Body of pancreas (tissue), 4 donors: ENCODE measurements around the gene ZNF10. TPM values are rescaled to one million over a fixed set of nuclear protein-coding genes. Genes with fewer than 3 reads are reported as not detected.

Experiments
- ATAC-seq: fragments of 150-250 bp; one replicate; pipeline ENCODE4 v1.9.1; 2016
- DNase-seq, 4 donors: peaks; one replicate each; pipeline ENCODE4 v3.0.0-alpha.2; 2019
- H3K27ac ChIP-seq, 4 donors: fragments of 200-600 bp; sonication (generic); 1 replicate in 3 of 4; 2 replicates in 1 of 4; pipeline versions ENCODE4 v1.5.1 to v1.6.1; 2016 to 2019; ENCODE audit warnings: mild to moderate bottlenecking in 1 of 4, mixed read lengths in 1 of 4, moderate library complexity in 1 of 4
- H3K27me3 ChIP-seq, 2 donors: fragments of 200-600 bp; sonication (generic); one replicate each; pipeline ENCODE4 v1.6.0; 2016; ENCODE audit warnings: mild to moderate bottlenecking in 1 of 2
- H3K36me3 ChIP-seq, 2 donors: fragments of 200-600 bp; sonication (generic); replicated peaks in 1 of 2; 2 replicates each; pipeline ENCODE4 v1.5.1; 2016; ENCODE audit warnings: low read depth in 2 of 2; ENCODE audit not compliant: insufficient read depth in 1 of 2
- H3K4me1 ChIP-seq: fragments of 200-600 bp; sonication (generic); one replicate; pipeline ENCODE4 v1.6.0; 2016
- H3K4me3 ChIP-seq, 2 donors: fragments of 200-600 bp; sonication (generic); 1 replicate in 1 of 2; 2 replicates in 1 of 2; pipeline ENCODE4 v1.5.1; 2016 to 2019
- H3K9me3 ChIP-seq, 3 donors: fragments of 200-600 bp; sonication (generic); 1 replicate in 2 of 3; 2 replicates in 1 of 3; pipeline ENCODE4 v1.5.1; 2016
- CTCF ChIP-seq, 7 experiments: fragments of 450-650 bp in 4 of 7; fragments of 200-600 bp in 3 of 7; sonication (generic) in 3 of 7; IDR thresholded peaks; one replicate each; pipeline ENCODE4 v1.5.1; 2016 to 2019; ENCODE audit warnings: antibody characterized with exemption in 7 of 7
- POLR2A ChIP-seq, 3 donors: fragments of 450-650 bp; IDR thresholded peaks; one replicate each; pipeline ENCODE4 v1.6.1; 2016; ENCODE audit warnings: antibody characterized with exemption in 3 of 3, mild to moderate bottlenecking in 2 of 3
- WGBS, 2 donors: methylation state at CpG; one replicate each; pipeline ENCODE4 v1.1.5; 2017; 5-methylcytosine and 5-hydroxymethylcytosine counted together
- intact Hi-C: fragments of 100-400 bp; cut with DNase I; formaldehyde crosslinking; loops from one replicate; pipeline ENCODE4 v1.15.1; 2023
- total RNA-seq, 2 donors: library from RNA; depleted of rRNA; stranded (reverse); fragments of >200 nt; gene quantifications; one replicate each; pipeline ENCODE4 v1.1.0, GENCODE V29; 2016

The ZNF10 gene
- total RNA-seq, 2 donors from 2014 or later: 12.9 to 18.2 TPM

- intact Hi-C loops: no loop called here
Observed at GRCh38 chr12:133106253-133106652, 24.2 kb upstream of the ZNF10 start.

GRCh38 chr12:133107121-133107520 lies 23.3 kb upstream of the ZNF10 start:
- DNase-seq (no peak), ATAC-seq (no peak)
- Histone ChIP-seq H3K4me3 (no peak overlapping the region), H3K36me3 (peaks cover 24 to 38% of the 10 kb centered on the region in 2 donors), H3K27ac (no peak overlapping the region), H3K27me3 (no peaks in the 10 kb centered on the region), H3K4me1 (no peaks in the 10 kb centered on the region), H3K9me3 (peaks cover 0 to 89% (median 16%) of the 10 kb centered on the region in 3 donors)
- intact Hi-C loops: no loop called here
- no peak for TF ChIP-seq POLR2A (IDR thresholded peaks at IDR 0.05)
- WGBS, 2 donors: 100% methylated on average over 1 of the region's 1 CpG

More at GRCh38 chr12:133106253-133106652, 24.2 kb upstream of the ZNF10 start:
- ATAC-seq (no peak), DNase-seq (no peak)
- Histone ChIP-seq H3K27ac (no peak overlapping the region), H3K9me3 (peaks cover 0 to 96% (median 16%) of the 10 kb centered on the region in 3 donors), H3K4me3 (no peak overlapping the region), H3K4me1 (no peaks in the 10 kb centered on the region), H3K27me3 (no peaks in the 10 kb centered on the region), H3K36me3 (peaks cover 26 to 46% of the 10 kb centered on the region in 2 donors)
- 97 to 99% methylated on average over 5 of the region's 5 CpGs for WGBS, 2 donors
- no peak for TF ChIP-seq CTCF (IDR thresholded peaks at IDR 0.05)
- no peak for TF ChIP-seq POLR2A (IDR thresholded peaks at IDR 0.05)

GRCh38 chr12:133108150-133108549 lies 22.3 kb upstream of the ZNF10 start:
- DNase-seq (no peak), ATAC-seq (no peak)
- H3K36me3 ChIP-seq: peaks cover 22 to 35% of the 10 kb centered on the region in 2 donors
- TF ChIP-seq CTCF (IDR thresholded peaks at IDR 0.05) (no peak), POLR2A (IDR thresholded peaks at IDR 0.05) (no peak)
- peaks cover 0 to 86% (median 20%) of the 10 kb centered on the region in 3 donors for H3K9me3 ChIP-seq
- intact Hi-C loops: no loop called here
- no peaks in the 10 kb centered on the region for H3K27me3 ChIP-seq
- no peaks in the 10 kb centered on the region for H3K4me1 ChIP-seq
- H3K4me3 ChIP-seq: no peak overlapping the region
- no peak overlapping the region for H3K27ac ChIP-seq
- 93 to 98% methylated on average over 2 of the region's 2 CpGs for WGBS, 2 donors

GRCh38 chr12:133120385-133121191 lies 9.8 kb upstream of the ZNF10 start:
- ATAC-seq (no peak), DNase-seq (no peak)
- WGBS, 2 donors: 94 to 95% methylated on average over 3 of the region's 3 CpGs
- H3K9me3 ChIP-seq: peaks cover 6 to 83% (median 12%) of the 10 kb centered on the region in 3 donors
- H3K36me3 ChIP-seq: peaks cover 12 to 30% of the 10 kb centered on the region in 2 donors
- no peak overlapping the region for H3K27ac ChIP-seq
- H3K4me1 ChIP-seq: no peaks in the 10 kb centered on the region
- TF ChIP-seq POLR2A (IDR thresholded peaks at IDR 0.05) (no peak), CTCF (IDR thresholded peaks at IDR 0.05) (no peak)
- intact Hi-C loops: no loop called here
- H3K4me3 ChIP-seq: no peak overlapping the region
- no peaks in the 10 kb centered on the region for H3K27me3 ChIP-seq

- Histone ChIP-seq H3K4me1 (peaks cover 5% of the 10 kb centered on the region), H3K27me3 (no peaks in the 10 kb centered on the region), H3K4me3 (no peak overlapping the region), H3K36me3 (peaks cover 10 to 14% of the 10 kb centered on the region in 2 donors), H3K27ac (no peak overlapping the region), H3K9me3 (peaks cover 2 to 71% (median 6%) of the 10 kb centered on the region in 3 donors)
- DNase-seq (no peak), ATAC-seq (no peak)
- intact Hi-C loops: loop anchor here (5.0 kb wide), 1 partner anchor 37 kb away; no protein-coding TSS in a partner anchor
- no peak for TF ChIP-seq CTCF (IDR thresholded peaks at IDR 0.05)
- TF ChIP-seq POLR2A (IDR thresholded peaks at IDR 0.05): no peak
- 94 to 96% methylated on average over 2 of the region's 2 CpGs for WGBS, 2 donors
Observed at GRCh38 chr12:133124674-133125073, 5.8 kb upstream of the ZNF10 start.
